Dendritic cell treated with granulocyte-macrophage colony-stimulating factor and Interleukin-4, amounts not matched to agents 40 ng/mL and 50 ng/mL, for 4 days (primary cell): ENCODE measurements around the gene ETHE1.
"Not testable (repeated sequence)": the region's sequence is repeated elsewhere in the genome, so short reads cannot be mapped to it uniquely, and the experiment has no call there.

Experiments used
- H3K27ac Mint-ChIP-seq: one replicate; pipeline ENCODE4 v1.8.0; 2022; ENCODE audit warnings: mild to moderate bottlenecking, mixed read lengths
- H3K27me3 Mint-ChIP-seq: one replicate; pipeline ENCODE4 v1.8.0; 2022; ENCODE audit warnings: mild to moderate bottlenecking, mixed read lengths
- H3K36me3 Mint-ChIP-seq: one replicate; pipeline ENCODE4 v1.8.0; 2022; ENCODE audit warnings: low read depth, mixed read lengths
- H3K4me1 Mint-ChIP-seq: one replicate; pipeline ENCODE4 v1.8.0; 2022; ENCODE audit warnings: low read depth, mixed read lengths
- H3K4me3 Mint-ChIP-seq: one replicate; pipeline ENCODE4 v1.8.0; 2022; ENCODE audit warnings: mild to moderate bottlenecking, moderate library complexity, mixed read lengths
- H3K9me3 Mint-ChIP-seq: one replicate; pipeline ENCODE4 v1.8.0; 2022; ENCODE audit warnings: mixed read lengths
- intact Hi-C: fragments of 100-400 bp; cut with micrococcal nuclease; formaldehyde crosslinking; loops from one replicate; pipeline ENCODE4 v1.15.0; 2022

ETHE1 gene

DNA sequence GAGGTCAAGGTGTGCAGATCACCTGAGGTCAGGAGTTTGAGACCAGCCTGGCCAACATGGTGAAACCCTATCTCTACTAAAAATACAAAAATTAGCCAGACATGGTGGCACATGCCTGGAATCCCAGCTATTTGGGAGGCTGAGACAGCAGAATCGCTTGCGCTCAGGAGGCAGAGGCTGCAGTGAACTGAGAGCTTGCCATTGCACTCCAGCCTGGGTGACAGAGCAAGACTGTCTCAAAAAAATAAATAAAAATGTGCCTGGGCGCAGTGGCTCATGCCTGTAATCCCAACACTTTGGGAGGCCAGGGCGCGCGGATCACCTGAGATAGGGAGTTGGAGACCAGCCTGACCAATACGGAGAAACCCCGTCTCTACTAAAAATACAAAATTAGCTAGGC lies 3.3 kb downstream of the ETHE1 start:
- H3K27ac Mint-ChIP-seq, intact Hi-C loops, H3K27me3 Mint-ChIP-seq, H3K9me3 Mint-ChIP-seq, H3K4me3 Mint-ChIP-seq: not testable (repeated sequence)
- Mint-ChIP-seq H3K4me1 (peaks cover 56% of the 10 kb centered on the region), H3K36me3 (peaks cover 68% of the 10 kb centered on the region)

DNA sequence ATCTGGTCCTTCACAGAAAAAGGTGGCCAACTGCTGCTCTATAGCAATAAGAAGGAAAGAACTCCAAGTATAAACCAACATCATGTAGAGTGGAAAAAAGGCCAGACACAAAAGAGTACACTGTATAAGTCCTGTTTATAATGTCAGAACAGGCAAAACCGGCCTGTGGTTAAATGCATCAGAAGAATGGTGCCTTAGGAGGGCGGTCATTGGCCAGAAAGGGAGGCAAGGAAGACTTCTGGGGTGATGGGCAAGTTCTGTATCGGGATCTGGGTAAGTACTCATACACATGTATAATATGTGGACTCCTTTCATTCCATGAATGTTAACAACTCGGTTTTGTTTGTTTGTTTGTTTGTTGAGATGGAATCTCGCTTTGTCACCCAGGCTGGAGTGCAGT lies 4.1 kb downstream of the ETHE1 start:
- peaks cover 70% of the 10 kb centered on the region for H3K36me3 Mint-ChIP-seq
- no peak overlapping the region for H3K27ac Mint-ChIP-seq

DNA sequence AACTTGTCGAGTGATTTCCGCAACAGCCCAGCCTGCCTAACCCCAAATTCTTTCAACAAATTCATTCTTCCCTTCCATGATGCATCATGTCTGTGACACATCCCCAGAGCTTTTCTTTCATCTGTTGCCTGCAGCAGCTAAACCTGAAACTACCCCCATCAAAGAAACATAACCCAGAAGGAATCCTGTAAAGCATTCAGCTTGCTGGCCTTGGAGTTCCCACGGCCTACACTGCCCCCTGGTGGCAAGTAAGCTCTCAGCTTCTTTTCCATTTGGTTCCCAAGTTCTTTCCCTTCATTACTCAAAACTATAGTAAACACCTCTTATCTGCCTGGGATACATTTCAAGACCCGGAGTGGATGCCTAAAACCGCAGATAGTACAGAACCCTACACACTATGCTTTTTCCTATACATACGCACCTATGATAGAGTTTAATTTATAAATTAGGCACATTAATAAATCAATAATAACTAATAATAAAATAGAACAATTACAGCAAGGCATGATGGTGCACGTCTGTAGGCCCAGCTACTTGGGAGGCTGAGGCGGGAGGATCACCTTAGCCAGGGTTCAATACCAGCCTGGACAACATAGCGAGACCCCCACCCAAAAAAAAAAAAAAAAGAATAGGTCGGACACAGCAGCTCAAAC lies 7.4 kb downstream of the ETHE1 start:
- intact Hi-C loops = loop anchor here (1.0 to 2.0 kb wide), 3 partner anchors 15 to 86 kb away; partner anchors contain the start of gene PHLDB3
- H3K4me3 Mint-ChIP-seq = no peak overlapping the region
- peaks cover 47% of the 10 kb centered on the region for H3K4me1 Mint-ChIP-seq
- peaks cover 78% of the 10 kb centered on the region for H3K36me3 Mint-ChIP-seq
- H3K27ac Mint-ChIP-seq = no peak overlapping the region
- no peaks in the 10 kb centered on the region for H3K9me3 Mint-ChIP-seq
- H3K27me3 Mint-ChIP-seq = no peaks in the 10 kb centered on the region

More for the DNA sequence above, 4.1 kb downstream of the ETHE1 start:
- Mint-ChIP-seq H3K27me3 (no peaks in the 10 kb centered on the region), H3K4me3 (no peak overlapping the region), H3K9me3 (no peaks in the 10 kb centered on the region), H3K4me1 (peaks cover 60% of the 10 kb centered on the region)
- intact Hi-C loops = no loop called here

DNA sequence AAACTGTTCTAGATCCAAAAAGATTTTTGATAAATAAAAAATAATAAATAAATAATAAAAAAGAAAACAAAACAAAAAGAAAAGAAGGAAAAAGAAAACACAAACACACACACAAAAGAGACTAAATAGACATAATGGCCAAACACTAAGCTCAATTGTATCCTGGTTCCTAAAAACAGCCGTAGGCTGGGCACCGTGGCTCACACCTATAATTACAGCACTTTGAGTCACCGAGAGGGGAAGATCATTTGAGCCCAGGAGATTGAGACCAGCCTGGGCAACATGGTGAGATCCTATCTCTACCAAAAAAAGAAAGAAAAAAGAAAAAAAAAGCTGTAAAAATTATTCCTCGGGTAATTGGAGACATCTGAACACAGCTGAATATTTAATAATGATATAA lies 8.9 kb downstream of the ETHE1 start:
- intact Hi-C loops = loop anchor here (2.0 kb wide), 1 partner anchor 13 kb away; the partner anchor contains the start of gene PHLDB3
- Mint-ChIP-seq H3K27me3 (no peaks in the 10 kb centered on the region), H3K27ac (peak overlapping the region; percentile 70), H3K36me3 (peaks cover 82% of the 10 kb centered on the region), H3K4me3 (no peak overlapping the region), H3K9me3 (no peaks in the 10 kb centered on the region), H3K4me1 (peaks cover 43% of the 10 kb centered on the region)

DNA sequence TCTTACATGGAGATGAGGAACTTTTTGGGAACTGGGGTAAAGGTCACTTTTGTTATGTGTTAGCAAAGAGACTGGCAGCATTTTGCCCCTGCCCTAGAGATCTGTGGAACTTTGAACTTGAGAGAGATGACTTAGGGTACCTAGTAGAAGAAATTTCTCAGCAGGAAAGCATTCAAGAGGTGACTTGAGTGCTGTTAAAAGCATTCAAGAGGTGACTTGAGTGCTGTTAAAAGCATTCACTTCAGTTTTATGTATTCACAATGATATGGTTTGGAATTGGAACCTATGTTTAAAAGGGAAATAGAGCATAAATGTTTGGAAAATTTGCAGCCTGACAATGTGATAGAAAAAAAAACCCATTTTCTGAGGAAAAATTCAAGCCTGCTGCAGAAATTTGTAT lies 14.6 kb downstream of the ETHE1 start:
- H3K9me3 Mint-ChIP-seq, H3K27me3 Mint-ChIP-seq, intact Hi-C loops, H3K27ac Mint-ChIP-seq, H3K4me3 Mint-ChIP-seq: not testable (repeated sequence)
- peaks cover 99% of the 10 kb centered on the region for H3K36me3 Mint-ChIP-seq
- peaks cover 20% of the 10 kb centered on the region for H3K4me1 Mint-ChIP-seq

DNA sequence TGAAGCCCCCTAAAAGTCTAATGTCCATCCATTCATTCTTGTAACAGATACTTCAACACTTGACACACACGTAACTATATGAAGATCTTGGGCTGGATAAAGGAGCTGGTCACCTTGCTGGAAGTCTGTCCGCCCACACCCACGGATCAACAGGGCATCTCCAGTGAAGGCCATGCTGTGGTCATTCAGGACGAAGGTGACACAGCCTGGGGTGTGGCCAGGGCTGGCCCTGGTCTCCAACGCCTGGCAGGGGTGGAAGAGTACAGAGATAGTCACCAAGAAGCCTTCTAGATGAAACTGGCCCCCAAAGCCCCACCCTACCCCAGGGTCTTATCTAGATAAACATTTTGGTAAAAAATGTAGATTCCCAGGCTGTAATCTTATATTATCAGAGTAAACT lies 15.7 kb downstream of the ETHE1 start:
- Mint-ChIP-seq H3K36me3 (peaks cover 99% of the 10 kb centered on the region), H3K27me3 (no peaks in the 10 kb centered on the region), H3K4me1 (peaks cover 20% of the 10 kb centered on the region), H3K9me3 (no peaks in the 10 kb centered on the region), H3K27ac (no peak overlapping the region), H3K4me3 (no peak overlapping the region)
- intact Hi-C loops = no loop called here

DNA sequence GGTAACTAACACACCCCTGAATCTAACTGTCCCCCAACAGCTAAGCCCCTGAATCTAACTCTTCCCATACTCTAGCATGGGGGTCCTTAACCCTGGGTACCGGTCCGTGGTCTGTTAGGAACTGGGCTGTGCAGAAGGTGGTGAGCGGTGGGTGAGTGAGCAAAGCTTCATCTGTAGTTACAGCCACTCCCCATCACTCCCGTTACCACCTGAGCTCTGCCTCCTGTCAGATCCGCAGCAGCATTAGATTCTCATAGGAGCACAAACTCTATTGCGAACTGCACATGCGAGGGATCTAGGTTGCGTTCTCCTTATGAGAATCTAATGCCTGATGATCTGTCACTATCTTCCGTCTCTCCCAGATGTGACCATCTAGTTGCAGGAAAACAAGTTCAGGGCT lies 16.3 kb downstream of the ETHE1 start:
- peaks cover 21% of the 10 kb centered on the region for H3K4me1 Mint-ChIP-seq
- no peaks in the 10 kb centered on the region for H3K27me3 Mint-ChIP-seq
- H3K27ac Mint-ChIP-seq = no peak overlapping the region
- no peak overlapping the region for H3K4me3 Mint-ChIP-seq
- peaks cover 99% of the 10 kb centered on the region for H3K36me3 Mint-ChIP-seq
- intact Hi-C loops = no loop called here
- no peaks in the 10 kb centered on the region for H3K9me3 Mint-ChIP-seq

DNA sequence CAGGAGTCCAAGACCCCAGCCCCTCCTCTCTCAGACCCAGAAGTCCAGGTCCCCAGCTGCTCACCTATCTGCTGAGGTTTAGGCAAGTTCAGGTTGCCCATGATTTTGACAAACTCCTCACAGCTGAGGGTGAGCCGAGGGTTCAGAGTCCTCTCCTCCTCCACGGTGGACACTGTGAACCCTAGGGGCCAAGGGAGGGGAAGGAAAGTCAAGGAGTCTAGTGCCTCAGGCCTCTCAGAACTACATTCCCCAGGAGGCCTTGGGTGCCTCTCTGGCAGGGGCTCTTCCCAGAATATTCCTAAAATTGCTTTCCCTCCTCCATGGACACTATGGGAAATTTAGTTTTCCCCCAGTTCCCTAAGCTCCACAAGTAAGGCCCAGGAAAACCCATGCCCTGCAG lies 19.1 kb downstream of the ETHE1 start:
- Mint-ChIP-seq H3K4me3 (no peak overlapping the region), H3K27me3 (peaks cover 3% of the 10 kb centered on the region), H3K9me3 (no peaks in the 10 kb centered on the region), H3K27ac (no peak overlapping the region), H3K36me3 (peaks cover 98% of the 10 kb centered on the region), H3K4me1 (peaks cover 43% of the 10 kb centered on the region)
- intact Hi-C loops = no loop called here

DNA sequence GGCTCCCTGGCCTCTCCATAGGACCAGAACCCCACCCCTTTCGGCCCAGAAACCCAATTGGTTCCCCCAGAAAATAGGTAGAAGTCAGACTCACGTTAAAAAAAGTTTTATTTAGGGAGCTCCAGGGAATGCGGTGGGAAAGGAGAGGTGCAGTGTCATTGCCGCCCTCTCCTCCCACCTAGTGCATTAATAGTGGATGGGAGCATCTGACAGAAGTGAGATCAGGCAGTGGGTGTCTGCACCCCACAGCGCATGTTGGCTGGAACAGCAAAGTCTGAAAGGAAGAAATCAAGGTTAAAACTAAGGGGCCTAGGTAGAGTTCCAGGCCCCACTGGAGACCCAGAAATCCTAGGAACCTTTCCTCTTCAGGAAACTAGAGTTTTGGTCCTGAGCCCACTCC lies 20.4 kb downstream of the ETHE1 start:
- Mint-ChIP-seq H3K4me1 (peaks cover 43% of the 10 kb centered on the region), H3K4me3 (no peak overlapping the region), H3K27ac (no peak overlapping the region)

DNA sequence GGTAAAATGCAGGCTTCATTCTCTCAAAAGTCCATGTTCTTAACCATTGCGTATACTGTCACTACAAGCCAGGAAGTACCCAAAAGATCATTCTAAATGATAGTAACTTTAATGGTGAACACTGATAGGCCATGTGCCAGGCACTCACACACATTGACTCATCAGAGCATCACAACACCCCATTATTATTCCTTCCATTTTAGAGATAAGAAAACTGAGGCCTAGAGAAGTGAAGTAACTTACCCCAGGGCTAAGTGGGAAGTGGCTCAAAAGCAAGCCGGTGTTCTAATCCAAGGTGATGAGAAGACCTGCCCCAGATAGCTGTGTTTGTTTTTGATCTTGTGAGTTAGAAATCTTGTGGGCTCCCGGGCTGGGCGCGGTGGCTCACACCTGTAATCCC lies 21.1 kb downstream of the ETHE1 start:
- intact Hi-C loops = loop anchor here (2.0 kb wide), 1 partner anchor 13 kb away; no protein-coding TSS in a partner anchor
- no peak overlapping the region for H3K27ac Mint-ChIP-seq
- H3K36me3 Mint-ChIP-seq = peaks cover 98% of the 10 kb centered on the region
- peaks cover 4% of the 10 kb centered on the region for H3K27me3 Mint-ChIP-seq
- no peak overlapping the region for H3K4me3 Mint-ChIP-seq
- peaks cover 43% of the 10 kb centered on the region for H3K4me1 Mint-ChIP-seq
- no peaks in the 10 kb centered on the region for H3K9me3 Mint-ChIP-seq

More for the DNA sequence above, 20.4 kb downstream of the ETHE1 start:
- peaks cover 98% of the 10 kb centered on the region for H3K36me3 Mint-ChIP-seq
- H3K9me3 Mint-ChIP-seq = no peaks in the 10 kb centered on the region
- H3K27me3 Mint-ChIP-seq = peaks cover 4% of the 10 kb centered on the region
- intact Hi-C loops = no loop called here

DNA sequence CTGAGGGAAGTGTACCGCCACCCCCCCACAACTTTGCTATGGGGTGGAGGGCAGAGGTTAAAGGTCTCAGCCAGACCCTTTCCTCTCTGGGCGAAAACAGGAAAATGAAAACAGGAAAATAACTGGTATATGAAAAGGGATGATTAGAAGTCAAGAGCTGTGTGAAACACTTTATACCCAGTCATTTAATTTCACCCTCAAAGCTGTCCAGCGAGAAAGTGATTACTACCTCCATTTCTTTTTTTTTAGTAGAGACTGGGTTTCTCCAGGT lies 21.9 kb downstream of the ETHE1 start:
- Mint-ChIP-seq H3K27me3 (peaks cover 4% of the 10 kb centered on the region), H3K36me3 (peaks cover 94% of the 10 kb centered on the region), H3K4me3 (peak overlapping the region; percentile 45), H3K27ac (peak overlapping the region; percentile 93), H3K9me3 (no peaks in the 10 kb centered on the region), H3K4me1 (peaks cover 43% of the 10 kb centered on the region)
- intact Hi-C loops = loop anchor here (2.0 kb wide), 1 partner anchor 14 kb away; no protein-coding TSS in a partner anchor

DNA sequence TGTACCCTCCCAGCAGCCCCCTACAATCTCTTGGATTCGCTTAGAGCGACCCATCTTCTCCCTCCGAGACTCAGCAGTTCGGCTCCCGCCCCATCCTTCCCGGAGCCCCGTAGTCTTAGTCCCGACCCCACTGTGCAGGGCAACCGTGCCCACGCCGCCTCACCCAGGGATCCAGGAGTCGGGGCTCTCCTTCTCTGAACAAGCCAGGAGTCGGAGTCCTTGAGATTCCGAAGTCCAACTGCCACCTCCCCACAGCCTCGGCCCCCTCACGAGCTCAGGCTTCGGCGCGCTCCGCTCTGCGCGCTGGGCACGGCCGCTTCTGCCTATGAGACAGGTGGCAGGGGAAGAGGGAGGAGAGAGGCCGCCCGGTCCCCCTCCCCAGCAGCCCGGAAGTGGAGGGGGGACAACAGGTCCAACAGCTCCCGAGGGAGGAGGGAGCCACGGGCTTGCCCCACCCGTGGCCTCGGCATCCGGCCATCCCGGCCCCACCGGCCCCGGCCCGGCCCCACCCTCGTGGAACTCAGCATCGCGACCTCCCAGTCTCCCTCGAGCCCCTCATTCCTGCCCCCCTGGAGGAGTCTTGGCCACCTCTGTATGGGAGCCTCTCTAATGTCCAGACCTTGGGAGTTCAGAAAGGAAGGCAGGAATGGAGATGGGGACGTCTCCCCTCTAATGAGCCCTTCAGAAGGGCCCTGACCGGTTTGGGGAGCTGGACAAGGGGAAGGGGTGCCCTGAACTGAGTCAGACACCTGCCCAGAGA lies 22.4 kb downstream of the ETHE1 start, which contains the start of gene PHLDB3:
Gene PHLDB3, minus strand, starts transcription at position 321 of the 760 bp plus-strand sequence. CDS start 628 bp downstream, outside the sequence.
- Mint-ChIP-seq H3K36me3 (peaks cover 94% of the 10 kb centered on the region), H3K27me3 (peaks cover 4% of the 10 kb centered on the region), H3K4me3 (peak within 1 kb of the TSS; percentile 100), H3K4me1 (peaks cover 39% of the 10 kb centered on the region), H3K27ac (peak within 1 kb of the TSS; percentile 93), H3K9me3 (no peaks in the 10 kb centered on the region)
- intact Hi-C loops = loop anchor here (1.0 to 2.0 kb wide), 3 partner anchors 14 to 57 kb away; no protein-coding TSS in a partner anchor

DNA sequence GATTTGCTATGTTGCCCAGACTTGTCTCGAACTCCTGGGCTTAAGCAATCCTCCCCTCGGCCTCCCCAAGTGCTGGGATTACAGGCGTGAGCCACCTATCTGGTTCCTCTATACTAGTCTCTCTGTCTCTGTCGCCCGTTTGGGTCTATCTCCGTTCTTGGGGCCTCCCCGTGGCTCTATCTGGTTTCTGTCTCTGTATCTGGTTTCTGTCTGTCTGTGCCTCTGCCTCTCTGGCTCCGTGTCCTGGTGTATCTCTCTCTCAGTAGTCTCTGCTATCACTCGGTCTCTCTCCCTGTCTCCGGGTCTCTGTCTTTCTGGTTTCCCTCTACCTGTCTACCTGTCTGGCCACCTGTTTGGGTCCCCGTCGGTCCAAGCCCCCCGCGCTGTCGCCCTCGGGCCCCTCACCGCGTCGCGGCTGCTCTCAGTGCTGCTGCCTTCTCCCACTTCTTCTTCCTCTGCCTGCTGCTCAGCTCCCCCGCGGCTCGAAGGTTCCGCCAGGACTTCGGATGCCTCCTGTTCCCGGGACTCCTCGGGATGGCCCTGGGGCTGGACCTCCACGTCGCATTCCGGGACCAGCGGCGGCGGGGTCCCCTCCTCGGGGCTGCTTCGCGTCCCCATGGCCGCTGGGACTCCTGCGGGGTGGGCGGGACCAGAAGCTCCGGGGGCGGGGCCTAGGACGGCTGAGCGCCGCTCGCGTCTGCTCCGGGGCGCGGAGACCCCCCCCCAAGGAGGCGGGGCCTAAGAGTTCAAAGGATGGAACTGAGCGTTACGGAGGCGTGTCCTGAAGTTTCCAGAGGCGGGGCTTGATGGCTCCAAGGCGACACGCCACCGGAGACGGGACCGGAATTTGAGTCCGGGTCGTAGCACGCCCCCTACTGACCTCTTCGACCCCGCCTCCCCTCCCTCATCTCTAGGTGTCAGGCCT lies 23.2 kb downstream of the ETHE1 start:
- peaks cover 94% of the 10 kb centered on the region for H3K36me3 Mint-ChIP-seq
- no peaks in the 10 kb centered on the region for H3K9me3 Mint-ChIP-seq
- peak overlapping the region; percentile 93 for H3K27ac Mint-ChIP-seq
- intact Hi-C loops = loop anchor here (1.0 to 2.0 kb wide), 3 partner anchors 15 to 56 kb away; no protein-coding TSS in a partner anchor
- H3K4me1 Mint-ChIP-seq = peaks cover 44% of the 10 kb centered on the region
- peaks cover 4% of the 10 kb centered on the region for H3K27me3 Mint-ChIP-seq
- H3K4me3 Mint-ChIP-seq = peak overlapping the region; percentile 100
